Activated T-cell treated with anti-CD3 and anti-CD28 coated beads, Interleukin-2, amount 50 U/mL, for 48 hours (primary cell): ENCODE data around the gene ASPG.
"Not testable (repeated sequence)": the region's sequence is repeated elsewhere in the genome, so short reads cannot be mapped to it uniquely, and the experiment has no call there.

ENCODE experiments used
- DNase-seq, 2 experiments: peaks; one replicate each; pipeline ENCODE4 v3.0.0-alpha.2; 2020

The ASPG gene

DNA sequence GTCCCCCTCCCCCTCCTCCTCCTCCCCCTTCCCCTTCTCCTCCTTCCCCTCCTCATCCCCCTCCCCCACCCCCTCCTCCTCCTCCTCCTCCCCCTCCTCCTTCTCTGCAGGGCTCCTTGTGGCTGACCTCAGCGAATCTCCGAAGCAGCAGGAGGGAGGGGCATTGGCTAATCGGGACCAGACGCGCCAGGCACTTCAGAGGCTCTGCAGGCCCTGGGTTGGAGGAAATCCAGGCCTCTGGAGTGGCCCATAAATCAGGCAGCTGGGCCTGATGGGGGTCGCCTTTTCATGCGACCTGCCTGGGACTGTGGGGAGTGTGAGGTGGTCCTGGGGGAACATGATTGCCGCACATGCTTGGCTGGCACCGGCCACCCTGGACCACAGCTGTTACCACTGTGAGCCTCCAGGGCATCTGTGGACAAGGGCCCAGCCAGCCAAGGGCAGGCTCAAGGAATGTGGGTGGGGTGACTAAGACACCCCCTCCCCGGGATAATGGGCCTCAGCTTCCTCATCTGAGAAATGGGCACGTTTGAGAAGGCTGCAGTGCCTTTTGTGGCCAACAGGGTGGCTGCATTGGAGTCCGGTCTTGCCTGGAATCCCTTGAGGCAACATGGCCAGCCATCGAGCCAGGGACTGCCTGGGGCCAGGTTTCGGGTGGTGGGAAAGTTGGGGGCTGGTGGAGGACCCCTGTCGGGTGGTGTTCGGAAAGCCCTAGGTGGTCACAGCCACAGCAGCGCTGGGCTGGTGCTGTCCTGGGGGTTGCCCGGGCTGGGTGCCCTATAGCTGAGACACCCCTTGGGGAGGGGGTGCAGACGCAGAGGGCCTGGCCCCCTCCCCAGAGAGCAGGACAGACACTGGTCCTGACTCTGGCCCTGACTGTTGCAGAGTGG, 64.9 kb downstream of the ASPG start:
- DNase-seq, result no peak

DNA sequence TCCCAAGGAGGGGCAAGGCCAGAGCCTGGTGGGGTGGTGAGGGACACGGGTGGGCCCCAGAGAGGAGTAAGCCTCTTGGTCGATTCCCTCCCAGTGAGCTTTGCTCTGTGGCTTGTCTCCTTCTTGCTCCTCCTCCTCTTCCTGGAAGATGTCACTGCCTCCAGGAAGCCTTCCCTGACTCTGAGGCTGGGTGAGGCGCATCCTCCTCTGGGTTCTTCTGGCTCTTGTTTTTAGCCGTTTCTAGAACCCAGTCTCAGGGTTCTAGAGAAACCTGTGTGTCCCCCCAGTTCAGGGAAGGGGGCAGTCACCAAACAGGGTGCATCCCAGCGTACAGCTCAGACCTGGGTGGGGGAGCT, 65.5 kb downstream of the ASPG start:
- no peak for DNase-seq

- DNase-seq, result no peak
These were observed 66.2 kb downstream of the ASPG start for GRCh38 chr14:104151566-104152245.

- no peak for DNase-seq
These were observed 66.7 kb downstream of the ASPG start for GRCh38 chr14:104152246-104152575.

GRCh38 chr14:104152686-104153393, 67.3 kb downstream of the ASPG start:
- no peak for DNase-seq

GRCh38 chr14:104153394-104153755, 67.9 kb downstream of the ASPG start:
- DNase-seq, result not testable (repeated sequence)

DNA sequence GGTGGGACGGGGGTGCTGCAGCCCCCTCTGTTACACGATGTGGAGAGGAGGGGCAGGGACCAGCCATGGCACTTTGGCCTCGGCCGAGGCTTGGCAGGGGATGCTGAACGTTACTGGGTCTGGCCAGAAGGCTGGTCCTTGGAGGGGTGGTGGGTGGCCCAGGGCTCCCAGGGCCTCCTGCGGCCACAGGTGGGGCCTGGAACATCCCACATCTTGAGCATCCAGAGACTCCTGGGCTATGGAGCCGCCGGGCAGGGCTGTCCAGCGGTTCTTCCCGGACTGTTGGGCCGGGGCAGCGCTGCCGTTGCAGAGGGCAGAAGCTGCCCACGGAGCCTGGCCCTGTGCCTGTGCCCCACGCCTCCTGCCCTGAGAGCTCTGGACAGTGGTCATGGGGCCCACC, 68.7 kb downstream of the ASPG start:
- DNase-seq, result no peak

- DNase-seq, result no peak
These were observed 70.0 kb downstream of the ASPG start for GRCh38 chr14:104155513-104155912.

DNA sequence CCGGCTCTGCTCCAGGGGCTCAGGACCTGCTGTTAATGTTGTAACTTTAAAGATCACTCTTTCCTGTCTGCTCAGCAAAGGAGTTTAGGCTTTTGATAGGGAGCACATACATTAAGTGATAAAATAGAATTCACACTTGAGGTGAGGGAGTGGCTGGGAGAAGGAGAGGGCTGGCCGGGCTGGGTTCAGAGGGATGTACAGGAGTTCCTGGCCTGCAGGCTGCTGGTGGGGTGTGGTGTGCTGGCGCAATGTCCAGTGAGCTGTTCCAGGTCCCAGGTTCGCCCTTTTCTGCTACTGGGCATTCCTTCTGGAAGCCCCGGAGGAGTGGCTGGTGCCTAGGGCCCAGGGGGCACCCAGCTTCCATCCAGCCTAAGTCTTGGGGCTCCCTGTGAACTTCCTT, 70.6 kb downstream of the ASPG start:
- DNase-seq, result no peak

GRCh38 chr14:104157016-104157928, 71.8 kb downstream of the ASPG start:
- no peak for DNase-seq

GRCh38 chr14:104158827-104159798, 73.6 kb downstream of the ASPG start:
- DNase-seq, result no peak

GRCh38 chr14:104159990-104160389, 74.5 kb downstream of the ASPG start:
- DNase-seq, result no peak

DNA sequence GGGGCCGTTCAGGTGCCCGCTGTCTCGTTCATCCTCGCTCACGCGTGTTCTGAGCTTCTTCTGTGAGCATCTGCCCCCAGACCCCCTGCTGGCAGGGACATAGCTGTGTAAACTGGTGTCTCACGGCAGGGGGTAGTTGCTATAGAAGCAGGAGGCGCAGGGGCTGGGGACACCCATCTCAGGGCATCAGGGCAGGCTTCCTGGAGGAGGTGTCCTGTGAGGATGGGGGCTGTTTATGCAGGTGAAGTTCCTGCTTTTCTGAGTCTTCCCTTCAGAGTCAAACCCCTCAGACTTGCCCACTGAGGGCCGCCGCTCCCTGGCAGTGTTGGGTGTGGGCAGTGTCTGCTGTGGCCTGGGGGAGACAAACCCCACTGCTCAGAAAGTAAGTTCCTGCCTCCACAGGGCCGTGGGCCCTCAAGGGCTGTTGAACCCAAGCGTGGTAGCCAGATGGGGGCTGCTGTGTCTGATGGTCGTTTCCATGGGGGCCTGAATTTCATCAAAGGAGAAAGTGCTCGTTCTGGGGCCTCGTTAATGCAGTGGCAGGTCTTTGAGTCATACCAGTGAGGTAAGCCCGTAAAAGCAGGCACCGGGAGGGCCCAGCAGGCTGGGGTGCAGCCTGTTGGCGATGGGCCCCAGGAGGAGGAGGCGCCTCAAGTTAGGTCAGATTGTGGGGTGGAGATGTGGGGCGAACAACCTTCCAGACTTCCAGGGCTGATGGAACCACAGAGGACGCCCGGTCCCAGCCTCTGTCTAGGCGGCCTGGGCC, 76.3 kb downstream of the ASPG start:
- no peak for DNase-seq

DNA sequence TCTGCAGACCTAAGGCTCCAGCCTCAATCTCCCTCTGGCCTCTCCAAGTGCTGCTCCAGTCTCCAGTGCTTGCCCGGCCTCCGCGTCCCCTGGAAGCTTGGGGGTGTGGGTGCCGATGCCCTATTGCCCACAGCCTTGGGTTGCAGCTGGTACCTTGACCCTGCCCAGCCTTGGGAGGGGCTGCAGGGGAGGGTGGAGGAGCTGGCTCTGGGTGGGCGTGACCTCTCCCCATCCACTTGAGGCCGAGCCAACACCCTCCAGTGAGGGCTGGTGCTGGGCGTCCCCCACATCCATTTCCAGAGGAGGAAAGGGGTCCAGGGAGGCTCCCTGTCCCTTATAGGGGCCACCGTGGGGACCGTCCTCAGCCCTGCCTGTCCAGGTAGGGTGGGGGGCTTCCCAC, 77.0 kb downstream of the ASPG start:
- DNase-seq, result no peak

GRCh38 chr14:104163541-104163940, 78.0 kb downstream of the ASPG start:
- DNase-seq, result no peak

DNA sequence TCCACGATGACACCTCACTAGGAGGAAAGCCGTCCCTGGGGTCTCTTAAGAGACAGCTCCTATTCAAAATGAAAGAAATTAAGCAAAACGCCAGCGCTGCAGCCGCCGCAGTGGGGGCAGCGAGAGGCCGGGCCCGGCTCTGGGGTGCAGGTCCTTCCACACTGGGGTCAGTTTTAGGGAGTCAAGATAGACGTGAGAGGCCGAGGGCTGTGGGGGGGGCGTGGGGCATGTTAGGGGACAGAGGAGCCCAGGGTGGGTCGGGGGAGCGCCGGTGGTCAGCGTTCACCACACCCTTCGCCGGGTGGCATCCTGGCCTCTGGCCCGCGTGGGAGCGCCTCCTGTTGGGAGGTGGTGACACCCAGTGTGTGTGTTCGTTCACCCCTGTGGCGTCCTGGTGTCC, 78.5 kb downstream of the ASPG start:
- DNase-seq, result no peak

DNA sequence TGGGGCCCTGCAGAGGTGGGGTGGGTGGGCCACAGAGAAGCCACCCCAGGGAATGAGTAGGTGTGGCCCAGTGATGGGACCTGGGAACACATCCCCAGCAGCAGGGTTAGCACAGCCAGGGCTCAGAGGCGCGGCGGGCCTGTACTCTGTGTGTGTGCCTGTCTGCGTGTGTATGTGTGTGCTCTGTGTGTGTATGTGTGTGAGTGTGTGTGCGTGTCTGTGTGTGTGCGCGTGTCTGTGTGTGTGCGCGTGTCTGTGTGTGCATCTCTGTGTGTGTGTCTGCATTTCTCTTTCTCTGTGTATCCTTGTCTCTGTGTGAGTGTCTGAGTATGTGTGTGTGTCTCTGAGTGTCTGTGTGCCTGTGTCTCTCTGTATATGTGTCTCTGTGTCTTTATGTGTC, 79.0 kb downstream of the ASPG start:
- DNase-seq, result no peak
